ENCODE measurements around the gene SNX9.
"Not testable (repeated sequence)": the region's sequence is repeated elsewhere in the genome, so short reads cannot be mapped to it uniquely, and the experiment has no call there.

SNX9 gene

DNA sequence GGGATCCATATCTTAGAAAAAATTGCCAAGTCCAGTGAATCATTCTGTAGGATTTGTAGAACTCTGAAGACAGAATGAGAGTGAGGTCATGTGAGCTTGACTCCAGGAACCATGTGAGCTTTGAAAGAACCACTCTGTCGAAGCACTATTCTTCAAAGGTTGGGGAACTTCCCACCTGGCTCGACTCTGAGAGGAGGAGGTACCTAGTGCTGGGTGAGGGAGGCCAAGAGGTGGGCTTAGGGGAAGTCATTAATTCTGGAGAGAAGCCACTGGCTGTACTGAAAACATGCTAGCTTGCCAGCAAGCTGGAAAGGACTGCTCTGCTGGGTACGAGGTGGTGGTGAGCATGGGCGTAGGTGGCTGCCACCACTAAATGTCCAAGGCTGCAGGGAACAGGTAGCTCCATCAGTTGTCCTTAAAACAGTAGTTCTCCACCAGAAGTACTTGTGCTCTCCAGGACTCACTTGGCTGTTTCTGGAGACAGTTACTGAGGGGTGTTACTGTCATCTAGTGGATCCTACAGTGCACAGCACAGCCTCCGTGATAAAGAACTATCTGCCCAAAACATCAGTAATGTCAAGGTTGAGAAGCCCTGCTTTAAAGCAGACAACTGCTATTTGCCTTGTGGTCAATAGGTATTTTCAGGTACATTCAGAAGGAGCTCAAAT lies 124.0 kb downstream of the SNX9 start:
- no peak overlapping the region for H3K4me3 ChIP-seq (ENCODE audit: low read depth, low read length)

DNA sequence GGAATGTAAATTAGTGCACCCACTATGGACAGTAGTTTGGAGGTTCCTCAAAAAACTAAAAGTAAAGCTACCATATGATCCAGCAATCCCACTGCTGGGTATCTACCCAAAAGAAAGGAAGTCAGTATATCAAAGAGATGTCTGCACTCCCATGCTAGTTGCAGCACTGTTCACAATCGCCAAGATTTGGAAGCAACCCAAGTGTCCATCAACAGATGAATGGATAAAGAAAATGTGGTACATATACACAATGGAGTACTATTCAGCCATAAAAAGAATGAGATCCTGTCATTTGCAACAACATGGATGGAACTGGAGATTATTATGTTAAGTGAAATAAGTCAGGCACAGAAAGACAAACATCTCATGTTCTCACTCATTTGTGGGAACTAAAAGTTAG lies 127.9 kb downstream of the SNX9 start:
- not testable (repeated sequence) for H3K4me3 ChIP-seq (ENCODE audit: low read depth, low read length)

DNA sequence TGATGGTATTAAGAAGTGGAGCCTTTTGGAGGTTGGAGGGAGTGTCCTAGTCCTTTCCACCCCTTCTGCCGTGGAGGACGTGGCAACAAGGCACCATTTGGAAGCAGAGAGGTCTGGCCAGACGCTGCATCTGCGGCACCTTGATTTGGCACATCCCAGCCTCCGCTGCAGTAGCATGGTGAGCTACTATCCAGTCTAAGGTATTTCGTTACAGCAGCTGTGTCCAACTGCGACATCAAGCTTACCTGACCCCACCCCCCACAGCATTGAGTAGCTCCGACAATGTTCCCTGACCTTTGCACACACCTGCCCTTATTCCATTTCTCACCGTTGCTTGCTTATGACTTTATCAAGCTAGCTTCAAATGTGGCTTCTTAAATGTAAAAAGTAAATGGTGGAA lies 128.8 kb downstream of the SNX9 start:
- H3K4me3 ChIP-seq (ENCODE audit: low read depth, low read length): no peak overlapping the region

DNA sequence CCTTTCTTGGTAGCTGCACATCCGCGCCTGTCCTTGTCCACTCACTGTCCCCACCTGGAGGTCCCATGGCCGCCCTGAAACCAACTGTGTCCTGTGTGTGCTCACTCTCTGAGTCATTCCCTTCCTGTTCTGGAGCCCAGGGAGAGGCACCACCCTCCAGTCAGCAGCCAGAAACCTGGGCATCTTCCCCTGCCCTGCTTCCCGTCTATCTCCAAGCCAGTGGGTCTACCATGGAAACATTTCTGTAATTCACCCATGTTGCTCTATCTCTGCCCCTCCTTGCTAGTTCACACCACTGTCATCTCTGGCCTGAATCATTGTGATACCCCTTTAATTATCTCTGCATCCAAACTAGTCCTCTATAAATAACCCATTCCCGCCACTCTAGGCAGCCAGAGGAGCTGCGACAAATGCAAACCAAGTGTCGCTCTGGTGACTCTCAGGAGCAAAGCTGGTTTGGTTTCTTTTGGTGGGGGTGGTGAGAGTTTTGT lies 129.9 kb downstream of the SNX9 start:
- H3K4me3 ChIP-seq (ENCODE audit: low read depth, low read length): no peak overlapping the region

DNA sequence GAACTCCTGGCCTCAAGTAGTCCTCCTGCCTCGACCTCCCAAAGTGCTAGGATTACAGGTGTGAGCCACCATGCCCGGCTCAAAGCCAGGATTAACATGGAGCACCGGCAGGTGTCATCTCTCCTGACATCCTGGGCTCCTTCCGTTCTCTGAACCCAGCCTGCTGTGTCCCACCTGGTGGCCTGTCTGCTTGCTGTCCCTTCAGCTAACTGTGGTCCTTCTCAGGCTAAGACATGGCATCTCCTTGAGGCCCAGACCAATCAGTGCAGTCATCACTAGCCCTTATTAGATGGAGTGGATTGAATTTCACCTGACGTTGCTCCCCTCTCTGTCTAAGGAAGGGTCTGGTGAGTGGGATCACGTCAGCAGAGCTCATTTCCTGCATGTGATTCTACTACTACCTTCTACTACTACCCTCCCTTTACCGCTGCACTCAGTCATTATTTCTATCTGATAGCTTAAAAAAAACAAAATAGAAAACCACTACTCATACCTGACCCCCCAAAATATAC lies 130.6 kb downstream of the SNX9 start:
- no peak overlapping the region for H3K4me3 ChIP-seq (ENCODE audit: low read depth, low read length)

DNA sequence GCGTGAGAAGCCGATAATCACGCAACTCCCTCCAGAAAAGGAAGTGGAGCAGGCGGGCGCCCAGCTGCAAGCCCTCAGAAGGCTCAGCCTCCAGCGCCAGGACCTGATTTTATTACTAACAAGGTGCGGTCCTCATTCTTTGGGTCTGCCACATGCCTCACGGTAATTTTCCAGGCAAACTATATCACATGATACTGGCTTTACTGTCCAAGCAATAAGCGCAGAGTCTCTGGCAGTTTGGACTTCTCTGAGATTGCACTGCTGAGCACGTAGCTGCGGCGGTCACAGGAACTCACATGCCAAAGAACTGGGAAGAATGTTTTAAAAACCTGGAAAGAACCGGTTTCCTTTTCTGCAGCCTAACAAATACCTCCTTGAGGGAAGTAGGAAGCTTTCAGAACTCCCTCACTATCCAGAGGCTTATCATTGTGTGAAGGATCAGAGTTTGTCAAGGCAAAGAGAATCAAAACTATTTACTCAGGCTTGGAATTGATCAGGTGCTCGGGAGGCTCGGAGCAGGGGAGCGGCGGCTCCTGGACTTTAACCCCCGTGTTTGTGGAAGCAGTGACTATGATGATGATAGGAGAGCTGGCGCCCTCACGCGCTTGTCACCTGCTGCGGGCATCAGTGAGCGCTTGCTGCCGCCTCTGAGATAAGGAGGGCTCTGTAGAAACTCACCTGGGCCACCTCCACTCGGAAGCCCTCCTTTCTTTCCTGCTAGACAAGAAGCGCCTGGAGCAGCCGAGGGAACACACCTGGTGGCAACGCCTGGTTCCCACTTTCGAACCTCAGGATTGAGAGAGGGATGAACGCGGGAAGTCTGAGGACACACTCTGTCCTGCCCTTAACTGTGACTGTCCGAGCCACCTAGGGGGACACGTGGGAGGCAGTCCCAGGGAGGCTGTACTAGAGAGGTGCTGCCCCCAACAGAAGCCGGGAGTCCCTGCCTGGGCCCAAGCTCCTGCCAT lies 131.4 kb downstream of the SNX9 start:
- no peak overlapping the region for H3K4me3 ChIP-seq (ENCODE audit: low read depth, low read length)

DNA sequence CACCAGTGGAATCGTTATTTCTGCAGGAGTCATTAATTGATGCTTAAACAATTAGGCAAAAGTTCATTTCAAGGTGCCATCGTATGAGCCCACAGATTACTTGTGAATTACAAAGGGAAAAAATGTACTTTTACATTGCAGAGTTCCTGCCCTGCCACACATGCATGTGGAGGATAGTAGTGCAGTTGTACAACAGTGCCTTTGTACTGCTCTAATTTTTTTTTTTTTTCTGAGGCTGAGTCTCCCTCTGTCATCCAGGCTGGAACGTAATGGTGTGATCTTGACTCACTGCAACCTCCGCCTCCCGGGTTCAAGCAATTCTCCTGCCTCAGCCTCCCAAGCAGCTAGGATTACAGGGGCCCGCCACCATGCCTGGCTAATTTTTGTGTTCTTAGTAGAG lies 132.6 kb downstream of the SNX9 start:
- no peak overlapping the region for H3K4me3 ChIP-seq (ENCODE audit: low read depth, low read length)

DNA sequence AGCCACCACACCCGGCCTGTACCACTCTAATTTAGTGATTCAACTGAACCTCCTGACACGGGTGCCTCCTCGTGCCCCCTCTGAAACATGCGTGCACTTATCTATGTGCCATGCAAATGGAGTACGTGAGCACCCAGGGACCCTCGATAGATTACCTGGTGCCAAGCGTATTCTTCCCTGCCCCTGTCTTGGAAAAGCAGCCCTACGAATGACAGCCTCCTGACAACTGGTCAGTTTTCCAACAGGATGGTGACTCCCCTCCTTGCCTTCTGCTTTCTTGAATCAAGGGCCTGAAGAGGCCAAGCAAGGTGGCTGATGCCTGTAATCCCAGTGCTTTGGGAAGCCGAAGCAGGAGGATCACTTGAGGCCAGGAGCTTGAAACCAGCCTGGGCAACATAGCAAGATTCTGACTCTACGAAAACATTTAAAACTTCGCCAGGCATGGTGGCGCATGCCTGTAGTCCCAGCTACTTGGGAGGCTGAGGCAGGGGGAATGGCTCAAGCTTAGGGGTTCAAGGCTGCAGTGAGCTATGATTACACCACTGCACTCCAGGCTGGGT lies 133.2 kb downstream of the SNX9 start:
- no peak overlapping the region for H3K4me3 ChIP-seq (ENCODE audit: low read depth, low read length)

DNA sequence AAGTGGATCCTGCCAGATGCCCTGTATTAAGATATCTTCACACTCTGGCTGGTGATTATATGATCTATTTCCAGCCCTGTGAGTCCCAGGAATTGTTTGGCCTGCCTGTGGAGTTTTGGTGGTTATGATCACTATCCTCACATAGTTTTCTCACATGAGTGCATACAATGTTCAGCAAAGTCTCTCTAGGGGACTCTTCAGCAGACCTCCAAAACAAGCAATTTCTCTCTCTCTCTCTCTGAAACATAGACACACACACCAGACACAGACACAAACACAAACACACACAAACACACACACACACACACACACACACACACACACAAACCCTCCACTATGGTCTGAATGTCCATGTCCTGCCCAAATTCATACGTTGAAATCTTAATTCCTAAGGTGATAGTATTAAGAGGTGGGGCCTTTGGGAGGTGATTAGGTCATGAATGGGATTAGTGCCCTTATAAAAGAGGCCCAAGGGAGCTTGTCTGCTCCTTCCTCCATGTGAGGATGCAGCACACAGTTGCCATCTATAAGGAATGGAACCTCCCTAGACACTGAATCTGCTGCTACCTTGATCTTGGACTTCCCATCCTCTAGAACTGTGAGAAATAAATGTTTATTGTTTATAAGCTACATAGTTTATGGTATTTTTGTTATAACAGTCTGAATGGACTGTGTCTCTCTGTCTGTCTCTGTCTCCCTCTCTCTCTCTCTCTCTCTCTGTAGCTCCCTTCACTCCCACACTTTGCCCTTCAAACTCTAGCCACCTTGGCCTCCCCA lies 136.6 kb downstream of the SNX9 start:
- no peak overlapping the region for H3K4me3 ChIP-seq (ENCODE audit: low read depth, low read length)

DNA sequence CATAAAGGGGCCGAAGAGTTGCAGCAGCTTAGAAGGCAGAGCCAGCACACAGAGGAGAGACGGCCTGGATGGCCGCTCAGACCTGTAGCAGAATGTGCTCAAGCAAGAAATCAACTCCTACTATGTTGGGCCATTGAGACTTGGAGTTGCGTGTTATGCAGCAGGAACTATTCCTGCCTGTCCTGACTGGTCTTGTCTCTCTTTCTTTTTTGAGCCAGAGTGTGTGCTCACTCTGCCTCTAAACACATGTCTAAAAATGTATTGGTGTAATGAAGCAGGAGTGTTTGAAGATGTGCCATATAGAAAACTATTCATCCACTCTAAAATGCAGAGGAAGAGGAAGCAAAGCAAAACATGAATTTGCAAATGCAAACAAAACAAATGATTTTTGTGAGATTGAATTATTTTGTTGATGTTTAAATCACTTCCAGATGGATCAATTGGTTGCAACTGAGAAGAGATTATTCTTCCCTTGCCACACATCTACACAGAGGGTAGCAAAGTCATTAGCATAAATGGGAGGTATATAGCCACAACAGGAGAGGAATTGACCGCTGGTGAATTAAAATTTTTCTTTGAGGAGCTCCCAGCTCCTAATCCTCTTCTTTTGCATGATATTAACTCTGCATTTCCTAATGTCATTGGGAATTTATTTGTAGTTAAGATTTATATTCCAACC lies 138.2 kb downstream of the SNX9 start:
- no peak overlapping the region for H3K4me3 ChIP-seq (ENCODE audit: low read depth, low read length)

DNA sequence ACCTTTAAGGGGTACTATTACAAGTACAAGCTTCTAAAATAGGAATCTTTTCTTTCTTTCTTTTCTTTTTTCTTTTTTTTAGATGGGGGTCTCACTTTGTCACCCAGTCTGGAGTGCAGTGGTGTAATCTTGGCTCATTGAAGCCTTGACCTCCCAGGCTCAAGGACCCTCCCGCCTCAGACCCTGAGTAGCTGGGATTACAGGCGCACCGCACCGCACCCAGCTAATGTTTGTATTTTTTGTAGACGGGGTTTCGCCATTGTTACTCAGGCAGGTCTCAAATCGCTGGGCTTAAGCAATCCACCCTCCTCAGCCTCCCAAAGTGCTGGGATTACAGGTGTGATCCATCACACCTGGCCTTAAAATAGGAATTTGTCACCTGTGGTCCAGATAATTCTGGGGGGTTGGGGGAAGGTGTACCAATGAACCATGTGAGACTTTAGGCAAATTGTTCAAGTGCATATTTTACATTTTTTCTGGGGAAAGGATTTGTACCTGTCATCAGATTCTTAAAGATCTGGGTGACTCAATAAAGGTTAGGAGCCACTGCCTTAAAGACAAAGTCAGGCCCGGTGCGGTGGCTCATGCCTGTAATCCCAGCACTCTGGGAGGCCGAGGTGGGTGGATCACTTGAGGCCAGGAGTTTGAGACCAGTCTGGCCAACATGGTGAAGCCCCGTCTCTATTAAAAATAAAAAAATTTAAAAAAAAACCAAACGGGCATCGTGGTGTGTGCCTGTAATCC lies 139.0 kb downstream of the SNX9 start:
- no peak overlapping the region for H3K4me3 ChIP-seq (ENCODE audit: low read depth, low read length)

DNA sequence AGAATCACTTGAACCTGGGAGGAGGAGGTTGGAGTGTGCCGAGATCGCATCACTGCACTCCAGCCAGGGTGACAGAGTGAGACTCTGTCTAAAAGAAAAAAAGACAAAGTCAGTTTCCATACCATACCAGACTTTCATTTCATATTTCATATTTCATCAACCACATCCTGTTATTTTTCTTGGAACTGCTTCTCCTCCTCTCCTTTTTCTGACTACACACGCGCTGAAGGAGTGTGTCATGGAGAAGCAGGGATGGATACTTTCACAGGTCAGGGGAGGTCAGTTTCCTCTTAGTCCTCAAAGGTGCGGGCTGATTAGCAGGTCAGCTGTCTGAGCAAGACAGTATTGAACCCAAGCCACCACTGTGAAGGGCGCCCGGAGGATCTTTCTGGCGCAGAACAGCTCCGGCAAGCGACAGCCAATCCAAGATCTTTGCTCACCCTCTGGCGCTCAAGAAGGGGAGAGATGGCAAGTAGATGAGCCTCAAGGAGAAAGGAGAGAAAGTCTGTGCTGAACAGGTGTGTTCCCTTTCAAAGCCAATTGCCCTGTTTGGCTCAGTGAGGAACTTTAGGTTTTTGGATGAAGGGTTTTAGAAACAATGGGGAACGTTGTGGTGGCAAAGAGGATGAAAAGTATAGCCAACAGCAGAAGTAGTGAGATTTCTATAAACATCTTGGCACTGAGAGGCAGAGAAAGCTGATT lies 139.7 kb downstream of the SNX9 start:
- H3K4me3 ChIP-seq (ENCODE audit: low read depth, low read length): no peak overlapping the region

DNA sequence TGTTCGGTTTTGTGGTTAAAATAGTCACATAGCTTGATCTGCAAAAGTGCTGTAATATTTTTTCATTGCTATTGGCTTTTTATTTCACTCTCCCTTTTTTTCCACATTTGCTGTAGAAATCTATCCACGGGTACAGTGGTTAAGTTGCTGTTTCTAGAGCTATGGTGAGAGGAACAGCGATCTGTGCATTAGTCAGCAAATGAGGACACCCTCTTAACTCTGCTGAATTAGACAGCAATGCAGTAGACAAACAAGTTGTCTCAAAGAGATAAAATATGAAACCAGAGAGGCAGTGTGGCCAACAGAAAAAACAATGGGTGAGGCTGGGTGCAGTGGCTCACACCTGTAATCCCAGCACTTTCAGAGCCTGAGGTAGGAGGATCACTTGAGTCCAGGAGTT lies 141.1 kb downstream of the SNX9 start:
- no peak overlapping the region for H3K4me3 ChIP-seq (ENCODE audit: low read depth, low read length)

DNA sequence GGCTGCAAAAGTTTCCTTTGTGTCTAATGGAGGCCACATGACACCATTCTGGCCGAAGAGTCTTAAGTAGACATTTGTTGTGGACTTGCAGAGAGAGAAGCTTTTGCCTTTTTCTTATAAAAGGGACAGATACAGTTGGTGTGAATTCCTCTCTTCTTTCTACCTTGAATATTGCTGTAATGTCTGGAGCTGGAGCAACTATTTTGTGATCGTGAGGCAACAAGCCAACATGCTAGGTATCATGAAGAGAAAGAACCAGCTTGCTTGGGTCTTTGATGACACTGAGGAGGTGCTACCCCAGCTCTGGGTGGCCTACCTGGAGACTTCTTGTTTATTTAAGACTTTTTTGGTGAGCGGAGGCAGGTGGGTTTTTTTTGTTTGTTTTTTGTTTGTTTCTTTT lies 142.3 kb downstream of the SNX9 start:
- no peak overlapping the region for H3K4me3 ChIP-seq (ENCODE audit: low read depth, low read length)

DNA sequence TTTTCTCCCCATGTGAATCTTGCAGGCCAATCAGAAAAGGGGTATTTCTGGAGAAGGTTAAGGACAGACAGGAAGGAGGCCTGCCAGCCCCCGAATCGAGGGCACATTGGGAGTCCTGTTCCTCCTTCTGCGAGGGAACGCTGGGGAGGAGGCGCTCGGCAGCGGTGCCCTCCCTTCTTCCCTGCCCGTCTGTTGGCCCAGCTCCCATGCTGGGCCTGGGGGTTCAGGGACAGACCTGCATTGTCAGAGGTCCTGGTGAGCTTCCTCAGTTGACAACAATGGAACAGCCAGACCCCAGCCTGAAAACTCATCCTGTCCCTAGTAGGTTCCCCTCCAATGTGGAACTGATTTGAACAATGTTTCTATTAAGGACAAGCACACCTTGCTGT lies 143.5 kb downstream of the SNX9 start:
- H3K4me3 ChIP-seq (ENCODE audit: low read depth, low read length): no peak overlapping the region

DNA sequence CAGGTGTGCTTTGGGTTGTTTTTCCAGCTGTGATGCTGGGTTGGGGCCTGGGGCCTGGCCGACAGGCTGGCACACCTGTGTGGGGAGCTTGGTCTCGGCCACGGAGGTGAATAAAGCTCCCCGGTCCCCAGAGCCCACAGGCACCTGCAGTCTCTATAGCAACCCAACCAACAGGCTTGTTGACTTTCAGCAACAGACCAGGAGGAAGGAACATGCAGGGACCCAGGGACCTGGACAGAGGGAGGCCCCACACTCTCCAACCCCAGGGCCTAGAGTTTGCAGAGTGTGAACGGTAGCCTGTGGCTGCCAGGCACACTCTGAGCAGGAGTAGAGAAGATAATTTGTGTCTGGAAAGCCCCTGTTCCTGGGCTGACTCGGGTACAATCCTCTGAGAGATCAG lies 144.0 kb downstream of the SNX9 start:
- no peak overlapping the region for H3K4me3 ChIP-seq (ENCODE audit: low read depth, low read length)

DNA sequence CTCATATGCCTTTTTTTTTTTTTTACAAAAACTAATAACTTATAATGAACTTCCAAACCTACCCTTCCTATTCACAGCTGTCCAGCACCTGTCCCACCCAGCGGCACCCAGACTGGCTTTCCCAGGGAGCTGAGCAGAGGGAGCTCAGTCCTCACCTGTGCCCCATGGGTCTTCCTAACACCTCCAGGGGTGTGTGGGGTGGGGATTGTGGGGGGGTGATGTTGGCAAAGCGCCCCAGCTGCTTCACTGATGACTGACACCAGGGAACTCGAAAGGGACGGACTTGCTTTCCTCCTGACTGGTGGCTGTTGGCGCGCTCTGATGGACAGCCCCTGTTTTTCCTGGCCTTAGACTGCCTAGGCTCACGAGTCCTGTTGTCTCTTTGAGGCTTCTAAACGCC lies 144.4 kb downstream of the SNX9 start:
- H3K4me3 ChIP-seq (ENCODE audit: low read depth, low read length): no peak overlapping the region

DNA sequence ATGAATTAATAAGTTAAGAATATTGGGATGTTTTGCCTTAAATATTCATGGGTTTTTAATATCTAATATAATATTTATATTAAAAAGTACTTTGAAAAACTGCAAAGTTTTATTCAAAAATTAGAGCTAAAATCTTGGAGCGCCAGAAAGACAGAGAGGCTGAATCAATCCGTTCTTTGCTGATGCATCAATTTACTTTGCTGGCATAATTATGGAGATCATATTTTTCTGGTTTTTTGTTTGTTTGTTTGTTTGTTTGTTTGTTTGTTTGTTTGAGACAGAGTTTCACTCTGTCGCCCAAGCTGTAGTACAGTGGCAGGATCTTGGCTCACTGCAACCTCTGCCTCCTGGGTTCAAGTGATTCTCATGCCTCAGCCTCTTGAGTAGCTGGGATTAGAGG lies 149.1 kb downstream of the SNX9 start:
- not testable (repeated sequence) for H3K4me3 ChIP-seq (ENCODE audit: low read depth, low read length)

DNA sequence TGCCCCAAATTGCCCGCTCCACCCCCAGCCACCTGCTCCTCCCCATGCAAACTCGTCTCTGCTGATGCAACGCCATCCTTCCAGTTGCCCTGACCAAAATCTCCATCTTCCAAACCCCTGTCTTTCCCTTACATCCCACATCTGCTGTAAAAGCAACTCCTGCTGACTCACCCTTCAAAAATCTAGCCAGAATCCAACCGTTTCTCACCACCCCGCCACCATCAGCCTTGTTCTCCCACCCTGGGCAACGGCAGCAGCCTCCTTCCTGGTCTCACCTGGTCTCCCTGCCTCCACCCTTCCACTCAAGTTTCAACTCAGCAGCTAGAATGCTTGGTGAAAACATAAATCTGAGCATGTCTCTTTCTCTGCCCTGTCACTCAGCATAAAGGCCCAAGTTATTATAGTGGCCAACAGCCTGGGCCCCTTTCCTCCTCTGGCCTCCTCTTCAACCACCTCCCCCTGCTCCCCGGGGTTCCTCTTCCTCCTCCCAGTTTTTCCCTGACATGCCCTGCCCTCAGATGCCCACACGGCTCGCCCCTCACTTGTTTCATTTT lies 151.4 kb downstream of the SNX9 start:
- H3K4me3 ChIP-seq (ENCODE audit: low read depth, low read length): no peak overlapping the region

All from iPS-11a (cell line).